ENCODE data around the gene HDAC4. TPM values are rescaled to one million over a fixed set of nuclear protein-coding genes. Genes with fewer than 3 reads are reported as not detected.

HDAC4 gene
- total and polyA plus RNA-seq, 12 donors: 3.7 to 40.0 (median 25.5) TPM

GRCh38 chr2:239145601-239146000 lies 255.2 kb downstream of the HDAC4 start:
- intact Hi-C loops (cut with DNase I): loop anchor here in 2 of 10 donors (10.0 kb wide), 2 partner anchors 249 to 849 kb away; no protein-coding TSS in a partner anchor
- H3K36me3 ChIP-seq: peaks cover 0 to 85% (median 25%) of the 10 kb centered on the region in 9 donors
- no peak overlapping the region for H3K27ac ChIP-seq

GRCh38 chr2:239145106-239145505 lies 255.7 kb downstream of the HDAC4 start:
- ATAC-seq: no peak
- Histone ChIP-seq H3K4me3 (no peak overlapping the region), H3K27me3 (no peaks in the 10 kb centered on the region), H3K36me3 (peaks cover 0 to 90% (median 25%) of the 10 kb centered on the region in 9 donors), H3K27ac (no peak overlapping the region), H3K4me1 (peaks cover 0 to 2% (median 0%) of the 10 kb centered on the region in 9 donors), H3K9me3 (no peaks in the 10 kb centered on the region)
- 95 to 97% methylated on average over 15 of the region's 15 CpGs for WGBS, 2 donors
- no peak for TF ChIP-seq CTCF (IDR thresholded peaks at IDR 0.05)
- intact Hi-C loops (cut with DNase I): loop anchor here in 2 of 10 donors (10.0 kb wide), 2 partner anchors 250 to 850 kb away; no protein-coding TSS in a partner anchor
- DNase-seq: no peak

More at GRCh38 chr2:239145601-239146000, 255.2 kb downstream of the HDAC4 start:
- DNase-seq: no peak
- TF ChIP-seq CTCF (IDR thresholded peaks at IDR 0.05): no peak
- Histone ChIP-seq H3K27me3 (no peaks in the 10 kb centered on the region), H3K4me3 (no peak overlapping the region), H3K9me3 (no peaks in the 10 kb centered on the region), H3K4me1 (peaks cover 0 to 2% (median 0%) of the 10 kb centered on the region in 9 donors)
- ATAC-seq: no peak
- 88 to 94% methylated on average over 9 of the region's 9 CpGs for WGBS, 2 donors

- Histone ChIP-seq H3K27me3 (no peaks in the 10 kb centered on the region), H3K36me3 (peaks cover 0 to 93% (median 27%) of the 10 kb centered on the region in 9 donors), H3K4me3 (no peak overlapping the region), H3K9me3 (no peaks in the 10 kb centered on the region), H3K27ac (no peak overlapping the region), H3K4me1 (peaks cover 0 to 2% (median 0%) of the 10 kb centered on the region in 9 donors)
- intact Hi-C loops (cut with DNase I): loop anchor here in 2 of 10 donors (10.0 kb wide), 2 partner anchors 250 to 850 kb away; no protein-coding TSS in a partner anchor
- ATAC-seq: no peak
- TF ChIP-seq CTCF (IDR thresholded peaks at IDR 0.05): no peak
- DNase-seq: no peak
- 97 to 98% methylated on average over 5 of the region's 5 CpGs for WGBS, 2 donors
These were observed 256.2 kb downstream of the HDAC4 start for GRCh38 chr2:239144713-239144999.

GRCh38 chr2:239143858-239144712 lies 256.7 kb downstream of the HDAC4 start:
- Histone ChIP-seq H3K27ac (no peak overlapping the region), H3K4me1 (peaks cover 0 to 2% (median 0%) of the 10 kb centered on the region in 9 donors), H3K36me3 (peaks cover 0 to 93% (median 31%) of the 10 kb centered on the region in 9 donors), H3K27me3 (no peaks in the 10 kb centered on the region), H3K4me3 (no peak overlapping the region), H3K9me3 (no peaks in the 10 kb centered on the region)
- 81% methylated on average over 29 of the region's 29 CpGs for WGBS, 2 donors
- intact Hi-C loops (cut with DNase I): loop anchor here in 2 of 10 donors (10.0 kb wide), 2 partner anchors 251 to 851 kb away; no protein-coding TSS in a partner anchor
- peak; percentile 19 to 69 (median 53) for ATAC-seq
- TF ChIP-seq CTCF (IDR thresholded peaks at IDR 0.05): peak; percentile 38 to 73 (median 68)
- DNase-seq: no peak
